IMR-90 (cell line): Measurements from ENCODE around the gene MICAL2. TPM values are rescaled to one million over a fixed set of nuclear protein-coding genes. Genes with fewer than 3 reads are reported as not detected.
A peak's percentile ranks its signal among the peaks of the same experiment; 100 is the strongest.

Experiments used
- ATAC-seq: fragments of 200-7000 bp; cut with Tn5 transposase; 2 replicates; pipeline ENCODE4 v1.9.1; 2020; ENCODE audit warnings: low read depth, mild to moderate bottlenecking, moderate library complexity
- BruUV-seq: library from RNA; stranded (reverse); fragments of 400-500 nt; replicated peaks from 2 replicates; lab custom pipeline; 2021; lab: Mats Ljungman, UMichigan
- CTCF ChIA-PET: fragments of 300-600 bp; formaldehyde crosslinking; extraction: SDS; loops from one replicate; lab custom pipeline; 2021; ENCODE audit warnings: antibody characterized with exemption; lab: Yijun Ruan, JAX
- POLR2A ChIA-PET: fragments of 300-600 bp; sonication (Branson Sonifier 250); formaldehyde crosslinking; loops from one replicate; lab custom pipeline; 2022; ENCODE audit warnings: antibody characterized with exemption; ENCODE audit not compliant: unreplicated experiment; lab: Charles Lee
- DNase-seq: peaks from one replicate; pipeline ENCODE4 v3.0.0; 2013
- H2AFZ ChIP-seq: replicated peaks from 2 replicates; pipeline ENCODE3; 2013; ENCODE audit warnings: low read length, mild to moderate bottlenecking; ENCODE audit not compliant: poor library complexity
- H2AK5ac ChIP-seq: 2 replicates; pipeline ENCODE4 v1.6.1; 2013; ENCODE audit warnings: low read depth, low read length, inconsistent platforms
- H2AK9ac ChIP-seq: replicated peaks from 2 replicates; pipeline ENCODE3; 2013; ENCODE audit warnings: mild to moderate bottlenecking, low read depth, low read length, moderate library complexity; ENCODE audit not compliant: poor library complexity
- H2BK120ac ChIP-seq: 2 replicates; pipeline ENCODE4 v1.6.1; 2013; ENCODE audit warnings: low read depth, low read length, inconsistent platforms
- H2BK15ac ChIP-seq: 3 replicates; pipeline ENCODE4 v1.6.1; 2013; ENCODE audit warnings: low read depth, low read length, inconsistent platforms
- H2BK20ac ChIP-seq: 2 replicates; pipeline ENCODE4 v1.6.1; 2013; ENCODE audit warnings: low read depth, mild to moderate bottlenecking, inconsistent platforms, low read length, moderate library complexity
- H2BK5ac ChIP-seq: 2 replicates; pipeline ENCODE4 v1.6.1; 2013; ENCODE audit warnings: mild to moderate bottlenecking, low read depth, low read length, inconsistent platforms; ENCODE audit not compliant: poor library complexity, severe bottlenecking
- H3K14ac ChIP-seq: replicated peaks from 2 replicates; pipeline ENCODE4 v1.6.1; 2013; ENCODE audit warnings: low read depth, low read length, inconsistent platforms
- H3K18ac ChIP-seq: 2 replicates; pipeline ENCODE4 v1.6.1; 2013; ENCODE audit warnings: low read depth, low read length, control low read depth
- H3K23ac ChIP-seq: 2 replicates; pipeline ENCODE4 v1.6.1; 2013; ENCODE audit warnings: low read depth, low read length, inconsistent platforms
- H3K27ac ChIP-seq: 2 replicates; pipeline ENCODE4 v1.5.1; 2013; ENCODE audit warnings: mild to moderate bottlenecking, control low read depth, low read length; ENCODE audit not compliant: insufficient read depth
- H3K27me3 ChIP-seq: 2 replicates; pipeline ENCODE4 v1.6.1; 2013; ENCODE audit warnings: low read length; ENCODE audit not compliant: control insufficient read depth, insufficient read depth
- H3K36me3 ChIP-seq: 2 replicates; pipeline ENCODE4 v1.6.1; 2013; ENCODE audit warnings: low read length, mixed read lengths; ENCODE audit not compliant: control insufficient read depth, insufficient read depth
- H3K4ac ChIP-seq: 2 replicates; pipeline ENCODE4 v1.6.1; 2013; ENCODE audit warnings: low read depth, low read length, inconsistent platforms
- H3K4me1 ChIP-seq: 2 replicates; pipeline ENCODE4 v1.6.1; 2013; ENCODE audit warnings: low read length, mixed read lengths; ENCODE audit not compliant: control insufficient read depth, insufficient read depth
- H3K4me2 ChIP-seq: 2 replicates; pipeline ENCODE4 v1.6.1; 2013; ENCODE audit warnings: low read depth, mild to moderate bottlenecking, control low read depth, low read length, moderate library complexity
- H3K4me3 ChIP-seq: 2 replicates; pipeline ENCODE4 v1.5.1; 2013; ENCODE audit warnings: low read depth, mild to moderate bottlenecking, control low read depth, low read length, moderate library complexity; ENCODE audit not compliant: insufficient read depth
- H3K56ac ChIP-seq: 2 replicates; pipeline ENCODE4 v1.6.1; 2013; ENCODE audit warnings: low read length, inconsistent platforms; ENCODE audit not compliant: insufficient read depth; ENCODE audit errors: extremely low read depth
- H3K79me1 ChIP-seq, 2 experiments: 2 replicates each; pipeline ENCODE4 v1.6.1; 2013; ENCODE audit warnings: low read length in 2 of 2, inconsistent platforms in 1 of 2, low read depth in 1 of 2
- H3K9ac ChIP-seq: 2 replicates; pipeline ENCODE4 v1.6.1; 2013; ENCODE audit warnings: low read depth, low read length, control low read depth
- H3K9me1 ChIP-seq: 2 replicates; pipeline ENCODE4 v1.6.1; 2013; ENCODE audit warnings: low read length, inconsistent platforms; ENCODE audit not compliant: insufficient read depth
- H3K9me3 ChIP-seq: 2 replicates; pipeline ENCODE4 v1.6.1; 2013; ENCODE audit warnings: low read length; ENCODE audit not compliant: control insufficient read depth, insufficient read depth
- H4K20me1 ChIP-seq: 2 replicates; pipeline ENCODE4 v1.6.1; 2013; ENCODE audit warnings: low read length, inconsistent platforms; ENCODE audit not compliant: insufficient read depth
- H4K5ac ChIP-seq: 2 replicates; pipeline ENCODE4 v1.6.1; 2013; ENCODE audit warnings: mild to moderate bottlenecking, low read depth, low read length, control low read depth
- H4K8ac ChIP-seq, 2 experiments: 2 replicates each; pipeline ENCODE4 v1.6.1; 2013; ENCODE audit warnings: low read depth in 2 of 2, low read length in 2 of 2, control low read depth in 1 of 2, inconsistent platforms in 1 of 2
- H4K91ac ChIP-seq: 2 replicates; pipeline ENCODE4 v1.6.1; 2013; ENCODE audit warnings: low read depth, low read length, inconsistent platforms; ENCODE audit not compliant: insufficient read depth
- CEBPB ChIP-seq: IDR thresholded peaks from 2 replicates; pipeline ENCODE4 v1.6.1; 2012; ENCODE audit warnings: low read depth, low read length, improper control_type of control experiment
- FOS ChIP-seq: fragments of 150-350 bp; IDR thresholded peaks from 2 replicates; pipeline ENCODE4 v1.6.1; 2016; ENCODE audit warnings: low read depth, low read length
- NFE2L2 ChIP-seq: fragments of 150-350 bp; IDR thresholded peaks from 2 replicates; pipeline ENCODE4 v1.6.1; 2016; ENCODE audit warnings: low read depth, mild to moderate bottlenecking, low read length
- RFX5 ChIP-seq: IDR thresholded peaks from 2 replicates; pipeline ENCODE4 v1.8.0; 2012; ENCODE audit warnings: low read depth, mild to moderate bottlenecking, low read length, moderate library complexity
- whole genome bisulfite sequencing, 2 experiments: methylation state at CpG; one replicate each; pipeline versions ENCODE4 v1.1.5 to v1.1.7; 2013; ENCODE audit warnings: missing lambda C conversion rate in 2 of 2; ENCODE audit not compliant: insufficient read length in 1 of 2; ENCODE audit errors: extremely low coverage in 2 of 2; 5-methylcytosine and 5-hydroxymethylcytosine counted together
- dilution Hi-C: fragments of 300-500 bp; cut with HindIII; formaldehyde crosslinking; loops from one replicate; pipeline ENCODE4 v1.14.3; 2018; ENCODE audit warnings: low sequenced_read_pairs; ENCODE audit not compliant: unreplicated experiment
- in situ Hi-C: fragments of 300-500 bp; cut with MboI; formaldehyde crosslinking; loops from 3 replicates; pipeline ENCODE4 v1.14.3; 2019; ENCODE audit warnings: low sequenced_read_pairs, inconsistent platforms, mixed read lengths
- intact Hi-C: fragments of 100-400 bp; cut with micrococcal nuclease; formaldehyde crosslinking; loops from 2 replicates; pipeline ENCODE4 v1.10.0; 2022
- polyA plus RNA-seq, 3 experiments: library from polyadenylated mRNA; depleted of rRNA; stranded (reverse); fragments of >200 nt; gene quantifications; 2 replicates each; pipeline ENCODE4 v1.2.3, GENCODE V29; 2012; ENCODE audit warnings: low replicate concordance in 1 of 3
- total RNA-seq: library from RNA; depleted of rRNA; stranded (reverse); fragments of >200 nt; gene quantifications from 2 replicates; pipeline ENCODE4 v1.2.3, GENCODE V29; 2012

The MICAL2 gene
- total and polyA plus RNA-seq, 2 of the 4 experiments (the other 2 are of a cell fraction), result 170 to 336 TPM

- peak overlapping the region; percentile 27 for H3K14ac ChIP-seq
- no peaks in the 10 kb centered on the region for H3K9me3 ChIP-seq
- peak overlapping the region; percentile 37 for H2BK20ac ChIP-seq
- CTCF ChIA-PET, result interaction anchor here (2.2 kb wide), 1 partner anchor 148 kb away, joined by 14 read pairs; no protein-coding TSS in a partner anchor
- H3K18ac ChIP-seq, result peak overlapping the region; percentile 4; the same call in 1 of the 2 replicates
- peaks cover 17% of the 10 kb centered on the region for H3K9me1 ChIP-seq
- ATAC-seq (no peak), DNase-seq (no peak)
- H3K79me1 ChIP-seq, result peaks cover 50 to 90% of the 10 kb centered on the region in 2 experiments
- no peak overlapping the region for H3K9ac ChIP-seq
- no peak overlapping the region for H3K4me2 ChIP-seq
- BruUV-seq, result no TSS peak
- no peak overlapping the region for H4K5ac ChIP-seq
- intact Hi-C loops, result loop anchor here (5.0 to 10.0 kb wide), 3 partner anchors 47 to 150 kb away; no protein-coding TSS in a partner anchor
- peak overlapping the region; percentile 92 for H3K4ac ChIP-seq
- dilution Hi-C loops, result no loop called here
- no peak overlapping the region for H2BK15ac ChIP-seq
- H3K56ac ChIP-seq, result 0 out of 2 replicates have a peak overlapping the region, but pooled peaks have one; percentile 9
- H3K4me3 ChIP-seq, result no peak overlapping the region
- TF ChIP-seq NFE2L2 (no peak), RFX5 (no peak), CEBPB (peak; percentile 44), FOS (no peak)
- peaks cover 7% of the 10 kb centered on the region for H3K4me1 ChIP-seq
- in situ Hi-C loops, result loop anchor here (5.0 to 10.0 kb wide), 2 partner anchors 120 to 188 kb away; partner anchors contain the start of gene MICAL2
- WGBS, 2 experiments, result 100% methylated on average over 1 of the region's 6 CpGs; no CpG with 5 or more reads in 1 of the 2 experiments
- H4K20me1 ChIP-seq, result no peaks in the 10 kb centered on the region
- H3K27me3 ChIP-seq, result no peaks in the 10 kb centered on the region
- H4K91ac ChIP-seq, result peak overlapping the region; percentile 87
- no peak overlapping the region for H2AFZ ChIP-seq
- peak overlapping the region; percentile 86; the same call in 1 of the 2 replicates for H2BK120ac ChIP-seq
- H4K8ac ChIP-seq, result peak overlapping the region in 1 of 2 experiments; percentile 74; a peak in 2 of 4 replicates
- H2AK5ac ChIP-seq, result peak overlapping the region; percentile 41
- H3K36me3 ChIP-seq, result peaks cover 37% of the 10 kb centered on the region
- H3K23ac ChIP-seq, result no peak overlapping the region
- POLR2A ChIA-PET, result no interaction called here
- peak overlapping the region; percentile 28 for H2BK5ac ChIP-seq
- no peak overlapping the region for H2AK9ac ChIP-seq
- peak overlapping the region; percentile 4; the same call in 1 of the 2 replicates for H3K27ac ChIP-seq
These were observed 124.7 kb downstream of the MICAL2 start for GRCh38 chr11:12235080-12235479.
